HFFc6 (cell line): Measurements from ENCODE around the gene CYB5D1. TPM values are rescaled to one million over a fixed set of nuclear protein-coding genes. Genes with fewer than 3 reads are reported as not detected.
A peak's percentile ranks its signal among the peaks of the same experiment; 100 is the strongest.

Source experiments
- DNase-seq: peaks from one replicate; pipeline ENCODE4 v3.0.0-alpha.2; 2018
- H3K27ac Mint-ChIP-seq: 2 replicates; pipeline ENCODE4 v1.8.0; 2020; ENCODE audit warnings: mild to moderate bottlenecking, mixed read lengths
- H3K27me3 Mint-ChIP-seq: 2 replicates; pipeline ENCODE4 v1.8.0; 2021; ENCODE audit warnings: mild to moderate bottlenecking, moderate library complexity, mixed read lengths; ENCODE audit not compliant: insufficient read depth
- H3K36me3 Mint-ChIP-seq: 2 replicates; pipeline ENCODE4 v1.8.0; 2021; ENCODE audit warnings: low read depth, mixed read lengths
- H3K4me1 Mint-ChIP-seq: 2 replicates; pipeline ENCODE4 v1.8.0; 2020; ENCODE audit warnings: low read depth, mixed read lengths
- H3K4me3 Mint-ChIP-seq: 2 replicates; pipeline ENCODE4 v1.8.0; 2020; ENCODE audit warnings: mild to moderate bottlenecking, moderate library complexity, mixed read lengths
- H3K9me3 Mint-ChIP-seq: 2 replicates; pipeline ENCODE4 v1.8.0; 2020; ENCODE audit warnings: mild to moderate bottlenecking, mixed read lengths
- CTCF ChIP-seq: fragments of 200-600 bp; sonication (generic); IDR thresholded peaks from 2 replicates; pipeline ENCODE4 v1.5.0; 2021; ENCODE audit warnings: antibody characterized with exemption, mild to moderate bottlenecking
- total RNA-seq, 6 experiments: library from RNA; stranded (reverse); fragmentation: NEBNext Ultra II Directional; extraction: Animal tissue kit (Norgen Biotek cat#: 25700); gene quantifications; 2 replicates in 1 of 6; 3 replicates in 5 of 6; pipeline ENCODE4 v1.2.3, GENCODE V29; 2021

Gene CYB5D1
- total RNA-seq, 6 experiments from 2014 or later: 9.3 to 15.3 (median 10.5) TPM

DNA sequence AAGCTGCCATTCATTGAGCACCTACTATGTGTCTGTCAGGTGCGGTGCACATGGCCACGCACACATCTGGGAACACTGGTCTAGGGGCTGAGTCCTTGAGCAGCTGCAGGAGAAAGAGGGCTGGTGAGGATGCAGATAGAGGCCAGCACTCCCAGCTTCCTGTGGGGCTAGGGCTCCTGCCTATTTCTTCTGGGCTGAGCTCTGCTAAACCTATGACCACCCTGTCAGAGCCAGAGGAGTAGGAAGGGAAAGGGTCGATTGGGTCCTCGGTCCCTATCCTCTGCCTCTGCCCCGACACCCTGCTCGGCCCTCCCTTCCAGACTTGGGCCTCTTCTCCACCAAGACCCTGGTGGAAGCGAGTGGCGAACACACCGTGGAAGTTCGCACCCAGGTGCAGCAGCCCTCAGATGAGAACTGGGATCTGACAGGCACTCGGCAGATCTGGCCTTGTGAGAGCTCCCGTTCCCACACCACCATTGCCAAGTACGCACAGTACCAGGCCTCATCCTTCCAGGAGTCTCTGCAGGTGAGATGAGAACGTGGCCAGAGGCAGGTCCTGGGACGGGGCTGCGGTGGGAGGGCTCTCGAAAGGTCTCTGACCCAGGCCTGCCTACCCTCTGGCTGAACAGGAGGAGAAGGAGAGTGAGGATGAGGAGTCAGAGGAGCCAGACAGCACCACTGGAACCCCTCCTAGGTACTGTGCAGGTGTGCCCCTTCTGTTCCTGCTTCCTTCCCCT lies 6.9 kb upstream of the CYB5D1 start:
- Mint-ChIP-seq H3K4me1 (peaks cover under 1% of the 10 kb centered on the region), H3K27ac (no peak overlapping the region), H3K27me3 (no peaks in the 10 kb centered on the region; the same call in 1 of the 2 replicates), H3K4me3 (no peak overlapping the region), H3K36me3 (peaks cover 12% of the 10 kb centered on the region; the same call in 1 of the 2 replicates), H3K9me3 (no peaks in the 10 kb centered on the region)
- no peak for DNase-seq
- no peak for TF ChIP-seq CTCF

GRCh38 chr17:7851438-7852261 lies 6.2 kb upstream of the CYB5D1 start:
- DNase-seq: peak; percentile 60
- no peak overlapping the region; the same call in 1 of the 2 replicates for H3K27ac Mint-ChIP-seq
- H3K27me3 Mint-ChIP-seq: no peaks in the 10 kb centered on the region; the same call in 1 of the 2 replicates
- no peaks in the 10 kb centered on the region for H3K4me1 Mint-ChIP-seq
- H3K9me3 Mint-ChIP-seq: no peaks in the 10 kb centered on the region
- TF ChIP-seq CTCF: peak; percentile 97
- peaks cover 14% of the 10 kb centered on the region; the same call in 1 of the 2 replicates for H3K36me3 Mint-ChIP-seq
- no peak overlapping the region for H3K4me3 Mint-ChIP-seq

DNA sequence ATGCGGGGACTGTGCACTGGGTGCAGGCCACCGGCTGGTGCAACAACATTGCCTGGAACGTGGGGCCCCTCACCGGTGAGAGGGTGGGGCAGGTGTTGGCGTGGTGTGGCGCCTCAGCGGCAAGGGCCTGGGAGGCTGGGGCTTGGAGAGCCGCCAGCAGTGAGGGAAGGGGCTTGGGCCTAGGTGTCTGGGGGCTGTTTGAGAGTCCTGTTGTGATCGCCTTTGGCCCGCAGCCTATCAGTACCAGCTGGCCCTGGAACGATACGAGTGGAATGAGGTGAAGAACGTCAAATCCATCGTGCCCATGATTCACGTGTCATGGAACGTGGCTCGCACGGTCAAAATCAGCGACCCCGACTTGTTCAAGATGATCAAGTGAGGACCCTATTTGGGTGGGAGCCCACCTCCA lies 5.5 kb upstream of the CYB5D1 start:
- no peaks in the 10 kb centered on the region; the same call in 1 of the 2 replicates for H3K27me3 Mint-ChIP-seq
- peaks cover 14% of the 10 kb centered on the region; the same call in 1 of the 2 replicates for H3K36me3 Mint-ChIP-seq
- no peak for DNase-seq
- H3K27ac Mint-ChIP-seq: no peak overlapping the region; the same call in 1 of the 2 replicates
- no peaks in the 10 kb centered on the region for H3K9me3 Mint-ChIP-seq
- TF ChIP-seq CTCF: no peak
- no peaks in the 10 kb centered on the region for H3K4me1 Mint-ChIP-seq
- H3K4me3 Mint-ChIP-seq: no peak overlapping the region

- Mint-ChIP-seq H3K4me1 (no peaks in the 10 kb centered on the region), H3K36me3 (peaks cover 14% of the 10 kb centered on the region; the same call in 1 of the 2 replicates), H3K9me3 (no peaks in the 10 kb centered on the region), H3K27ac (no peak overlapping the region), H3K27me3 (no peaks in the 10 kb centered on the region; the same call in 1 of the 2 replicates), H3K4me3 (no peak overlapping the region)
- DNase-seq: no peak
- TF ChIP-seq CTCF: no peak
Observed at GRCh38 chr17:7852919-7853690, 4.7 kb upstream of the CYB5D1 start.

GRCh38 chr17:7853691-7854038 lies 4.1 kb upstream of the CYB5D1 start:
- H3K4me1 Mint-ChIP-seq: no peaks in the 10 kb centered on the region
- H3K27ac Mint-ChIP-seq: no peak overlapping the region; the same call in 1 of the 2 replicates
- H3K36me3 Mint-ChIP-seq: peaks cover 14% of the 10 kb centered on the region; the same call in 1 of the 2 replicates
- H3K9me3 Mint-ChIP-seq: no peaks in the 10 kb centered on the region
- H3K4me3 Mint-ChIP-seq: no peak overlapping the region
- H3K27me3 Mint-ChIP-seq: peaks cover 2% of the 10 kb centered on the region; the same call in 1 of the 2 replicates
- DNase-seq: no peak
- no peak for TF ChIP-seq CTCF
